T-helper 17 cell (primary cell): Measurements from ENCODE around the gene SRSF5. TPM values are rescaled to one million over a fixed set of nuclear protein-coding genes. Genes with fewer than 3 reads are reported as not detected.
"Not testable (repeated sequence)": the region's sequence is repeated elsewhere in the genome, so short reads cannot be mapped to it uniquely, and the experiment has no call there.

Experiments used
- ATAC-seq: fragments of 150-1000 bp; cut with Tn5 transposase; 2 replicates; pipeline ENCODE4 v1.10.0; 2021; ENCODE audit warnings: mild to moderate bottlenecking, moderate library complexity
- DNase-seq, 3 donors: peaks; one replicate each; pipeline versions ENCODE4 v3.0.0 to v3.0.0-alpha.2; 2020 to 2021
- H3K9me3 ChIP-seq: one replicate; pipeline ENCODE4 v1.7.0; 2013; ENCODE audit warnings: low read length, mild to moderate bottlenecking; ENCODE audit not compliant: control insufficient read depth, poor library complexity, severe bottlenecking
- H3K27ac Mint-ChIP-seq: one replicate; pipeline ENCODE4 v1.8.0; 2022; ENCODE audit warnings: mild to moderate bottlenecking, moderate library complexity, mixed read lengths
- H3K27me3 Mint-ChIP-seq: one replicate; pipeline ENCODE4 v1.8.0; 2022; ENCODE audit warnings: mixed read lengths
- H3K36me3 Mint-ChIP-seq: one replicate; pipeline ENCODE4 v1.8.0; 2022; ENCODE audit warnings: low read depth, mixed read lengths
- H3K4me1 Mint-ChIP-seq: one replicate; pipeline ENCODE4 v1.8.0; 2022; ENCODE audit warnings: mild to moderate bottlenecking, mixed read lengths
- H3K4me3 Mint-ChIP-seq: one replicate; pipeline ENCODE4 v1.8.0; 2022; ENCODE audit warnings: mild to moderate bottlenecking, moderate library complexity, mixed read lengths
- total RNA-seq, 4 donors: library from RNA in 2 of 4; stranded (reverse) in 2 of 4; gene quantifications; one replicate each; pipeline ENCODE4 v1.2.3 and lab custom pipeline; 2022 to 2026

The SRSF5 gene
- total RNA-seq, 2 donors from 2014 or later: 1,334 to 1,459 TPM

GRCh38 chr14:69797573-69798338, 30.8 kb downstream of the SRSF5 start:
- H3K4me1 Mint-ChIP-seq: peaks cover 3% of the 10 kb centered on the region
- peaks cover 37% of the 10 kb centered on the region for H3K27me3 Mint-ChIP-seq
- no peak for ATAC-seq
- no peak overlapping the region for H3K4me3 Mint-ChIP-seq
- no peak for DNase-seq
- no peaks in the 10 kb centered on the region for H3K9me3 ChIP-seq
- no peak overlapping the region for H3K27ac Mint-ChIP-seq
- H3K36me3 Mint-ChIP-seq: peaks cover 13% of the 10 kb centered on the region

DNA sequence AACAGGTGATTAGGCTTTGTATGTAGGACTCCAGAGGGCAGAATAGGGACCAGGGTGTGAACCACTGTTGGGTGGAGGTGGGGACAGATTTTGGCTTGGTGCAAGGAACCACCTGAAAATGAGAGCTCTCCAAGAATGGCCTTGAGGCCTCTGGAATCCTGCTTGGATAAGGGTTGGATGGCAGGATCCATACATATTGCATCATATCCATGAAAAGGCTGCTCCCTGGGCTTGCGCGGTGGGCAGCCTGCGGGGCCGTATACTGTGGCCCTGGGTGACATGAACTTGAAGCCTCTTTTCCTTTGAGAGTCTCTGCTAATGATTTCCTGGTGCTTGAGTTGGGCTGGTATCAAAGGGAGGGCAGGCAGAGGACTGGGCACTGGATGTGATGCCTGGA, 31.4 kb downstream of the SRSF5 start:
- Mint-ChIP-seq H3K27ac (no peak overlapping the region), H3K4me1 (peaks cover 3% of the 10 kb centered on the region), H3K4me3 (no peak overlapping the region), H3K27me3 (peaks cover 43% of the 10 kb centered on the region), H3K36me3 (peaks cover 13% of the 10 kb centered on the region)
- H3K9me3 ChIP-seq: no peaks in the 10 kb centered on the region
- DNase-seq (no peak), ATAC-seq (no peak)

- ATAC-seq: no peak
- Mint-ChIP-seq H3K36me3 (peaks cover 6% of the 10 kb centered on the region), H3K4me3 (no peak overlapping the region), H3K27me3 (peaks cover 40% of the 10 kb centered on the region), H3K27ac (no peak overlapping the region), H3K4me1 (peaks cover 2% of the 10 kb centered on the region)
- no peak for DNase-seq
- no peaks in the 10 kb centered on the region for H3K9me3 ChIP-seq
Observed at GRCh38 chr14:69803753-69804152, 36.8 kb downstream of the SRSF5 start.

DNA sequence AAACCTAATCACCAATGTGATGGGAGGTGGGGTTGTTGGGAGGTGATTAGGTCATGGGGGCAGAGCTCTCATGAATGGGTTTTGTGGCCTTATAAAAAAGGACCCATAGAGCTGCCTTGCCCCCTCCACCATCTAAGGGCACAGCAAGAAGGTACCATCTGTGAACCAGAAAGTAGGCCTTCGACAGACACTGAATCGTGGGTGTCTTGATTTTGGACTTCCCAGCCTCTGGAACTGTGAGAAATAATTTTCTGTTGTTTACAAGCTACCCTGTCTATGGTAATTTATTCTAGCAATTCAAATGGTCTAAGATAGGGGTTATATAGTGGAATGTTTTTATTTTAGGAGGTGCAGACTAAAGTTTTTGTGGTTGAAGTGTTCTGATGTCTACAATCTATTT, 38.0 kb downstream of the SRSF5 start:
- no peak for ATAC-seq

DNA sequence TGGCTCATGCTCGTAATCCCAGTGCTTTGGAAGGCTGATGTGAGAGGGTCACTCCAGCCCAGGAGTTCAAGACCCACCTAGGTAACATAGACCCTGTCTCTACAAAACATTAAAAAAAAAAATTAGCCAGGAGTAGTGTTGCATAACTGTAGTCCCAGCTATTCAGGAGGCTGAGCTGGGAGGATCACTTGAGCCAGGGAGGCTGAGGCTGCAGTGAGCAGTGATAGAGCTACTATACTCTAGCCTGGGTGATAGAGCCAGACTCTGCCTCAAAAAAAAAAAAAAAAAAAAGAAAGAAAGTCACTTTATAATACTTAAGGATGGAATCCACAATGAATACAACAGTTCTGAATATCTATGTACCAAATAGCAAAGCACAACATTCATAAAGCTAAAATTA, 40.2 kb downstream of the SRSF5 start:
- peaks cover 2% of the 10 kb centered on the region for H3K4me1 Mint-ChIP-seq
- no peak overlapping the region for H3K27ac Mint-ChIP-seq
- no peak for ATAC-seq
- H3K4me3 Mint-ChIP-seq: no peak overlapping the region
- no peaks in the 10 kb centered on the region for H3K9me3 ChIP-seq
- peaks cover 39% of the 10 kb centered on the region for H3K27me3 Mint-ChIP-seq
- H3K36me3 Mint-ChIP-seq: no peaks in the 10 kb centered on the region
- DNase-seq: no peak

More for the DNA sequence above, 38.0 kb downstream of the SRSF5 start:
- H3K4me1 Mint-ChIP-seq: peaks cover 2% of the 10 kb centered on the region
- H3K4me3 Mint-ChIP-seq: no peak overlapping the region
- DNase-seq: no peak
- peaks cover 38% of the 10 kb centered on the region for H3K27me3 Mint-ChIP-seq
- no peak overlapping the region for H3K27ac Mint-ChIP-seq
- peaks cover 3% of the 10 kb centered on the region for H3K36me3 Mint-ChIP-seq
- no peaks in the 10 kb centered on the region for H3K9me3 ChIP-seq

DNA sequence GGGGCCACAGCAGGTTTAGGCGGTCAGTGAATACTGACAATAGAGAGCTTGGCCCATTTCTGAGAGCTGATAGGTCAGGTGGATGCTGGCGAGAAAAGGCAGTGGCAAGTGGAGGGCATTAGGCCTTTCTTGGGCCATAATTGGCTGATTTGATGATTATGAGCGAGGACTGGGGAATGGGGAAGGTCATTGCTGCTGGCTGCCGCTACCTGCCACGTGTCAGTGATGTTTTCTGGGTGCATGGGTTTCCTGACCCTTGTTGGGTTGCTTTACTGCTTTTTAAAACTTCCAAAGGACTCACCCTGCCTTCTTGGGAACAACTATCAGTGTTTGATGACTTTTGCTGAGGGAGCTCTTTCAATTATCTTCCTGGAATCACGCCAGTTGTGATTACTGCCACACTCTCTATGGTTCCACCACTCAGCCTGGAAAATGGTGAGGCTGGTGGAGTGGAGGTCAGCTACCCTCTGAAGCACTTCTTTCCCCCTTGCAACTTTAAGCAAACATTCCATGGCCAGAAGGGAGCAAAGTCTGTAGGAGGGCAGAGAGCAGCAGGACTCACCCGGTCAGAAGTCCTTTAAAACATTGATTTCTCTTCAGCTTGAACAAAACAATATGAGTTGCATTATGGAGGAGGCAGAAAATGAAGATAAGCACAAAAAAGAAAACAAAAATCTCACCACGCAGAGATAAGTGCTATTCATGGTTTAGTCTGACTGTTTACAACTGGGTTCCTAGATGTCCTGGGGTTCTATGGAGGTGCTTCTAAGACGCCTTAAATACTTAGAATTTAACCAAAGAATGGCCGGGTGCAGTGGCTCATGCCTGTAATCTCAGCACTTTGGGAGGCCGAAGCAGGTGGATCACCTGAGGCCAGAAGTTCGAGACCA, 42.2 kb downstream of the SRSF5 start:
- Mint-ChIP-seq H3K4me1 (peaks cover 2% of the 10 kb centered on the region), H3K27ac (no peak overlapping the region), H3K4me3 (no peak overlapping the region), H3K36me3 (no peaks in the 10 kb centered on the region), H3K27me3 (peaks cover 44% of the 10 kb centered on the region)
- ATAC-seq (no peak), DNase-seq (no peak)
- H3K9me3 ChIP-seq: no peaks in the 10 kb centered on the region

DNA sequence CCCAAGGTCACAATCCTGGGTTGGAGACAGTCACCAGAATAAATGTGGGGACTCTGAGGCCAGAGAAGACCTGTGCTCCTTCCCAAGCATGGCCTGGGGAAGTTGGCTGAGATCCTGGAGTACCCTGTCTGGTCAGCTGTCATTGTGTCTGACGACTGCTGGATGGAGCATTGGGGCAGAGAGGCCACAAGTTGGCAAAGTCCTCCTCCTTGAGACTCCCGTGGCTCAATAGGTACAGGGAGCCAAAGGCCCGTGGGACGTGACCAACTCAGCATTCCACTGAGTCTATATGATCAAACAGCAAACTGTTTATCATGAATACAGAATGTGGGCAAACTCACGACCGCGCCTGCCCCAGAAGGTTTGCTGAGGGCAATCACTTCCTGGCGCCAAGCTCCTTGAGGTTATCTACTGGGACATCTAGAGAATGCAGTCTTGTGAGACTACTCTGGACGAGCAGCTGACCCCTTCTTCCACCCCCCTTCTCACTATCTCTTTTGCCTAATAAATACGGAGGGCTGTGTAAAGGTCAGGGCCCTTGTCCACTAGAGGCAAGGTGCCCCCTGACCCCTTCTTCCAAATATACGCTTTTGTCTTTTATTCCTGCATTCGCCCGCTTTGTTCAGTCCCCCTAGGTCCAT, 44.4 kb downstream of the SRSF5 start:
- no peaks in the 10 kb centered on the region for H3K9me3 ChIP-seq
- peak overlapping the region; percentile 3 for H3K27ac Mint-ChIP-seq
- H3K4me1 Mint-ChIP-seq: no peaks in the 10 kb centered on the region
- H3K36me3 Mint-ChIP-seq: no peaks in the 10 kb centered on the region
- H3K4me3 Mint-ChIP-seq: no peak overlapping the region
- peaks cover 33% of the 10 kb centered on the region for H3K27me3 Mint-ChIP-seq
- no peak for DNase-seq
- ATAC-seq: no peak

- H3K27me3 Mint-ChIP-seq: peaks cover 33% of the 10 kb centered on the region
- ATAC-seq (no peak), DNase-seq (no peak)
- no peaks in the 10 kb centered on the region for H3K4me1 Mint-ChIP-seq
- H3K36me3 Mint-ChIP-seq: no peaks in the 10 kb centered on the region
- no peak overlapping the region for H3K4me3 Mint-ChIP-seq
- H3K9me3 ChIP-seq: no peaks in the 10 kb centered on the region
- H3K27ac Mint-ChIP-seq: no peak overlapping the region
Observed at GRCh38 chr14:69811868-69812252, 44.9 kb downstream of the SRSF5 start.

DNA sequence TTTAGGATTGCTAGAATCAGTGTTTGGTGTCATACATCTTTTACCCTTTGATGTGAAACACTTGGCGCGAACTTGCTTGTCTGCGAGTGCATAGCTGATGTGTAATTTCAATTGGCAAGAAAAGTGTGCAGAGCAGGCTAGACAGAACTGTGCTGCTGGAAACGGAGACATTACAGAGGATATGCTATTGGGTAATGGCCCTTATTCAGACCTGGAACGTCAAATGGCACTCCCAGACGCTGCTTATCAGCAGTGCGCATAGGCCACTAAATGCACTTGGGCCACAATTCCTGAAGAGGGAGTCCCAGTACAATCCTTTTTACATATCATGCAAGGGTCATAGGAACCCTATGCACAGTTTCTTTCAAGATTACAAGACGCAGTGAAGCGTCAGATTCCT, 45.8 kb downstream of the SRSF5 start:
- Mint-ChIP-seq H3K27ac (no peak overlapping the region), H3K27me3 (peaks cover 33% of the 10 kb centered on the region), H3K36me3 (no peaks in the 10 kb centered on the region), H3K4me3 (no peak overlapping the region), H3K4me1 (no peaks in the 10 kb centered on the region)
- H3K9me3 ChIP-seq: no peaks in the 10 kb centered on the region
- ATAC-seq: no peak
- no peak for DNase-seq

- not testable (repeated sequence) for H3K4me1 Mint-ChIP-seq, H3K9me3 ChIP-seq, H3K36me3 Mint-ChIP-seq, H3K4me3 Mint-ChIP-seq, ATAC-seq, DNase-seq, H3K27ac Mint-ChIP-seq
- peaks cover 33% of the 10 kb centered on the region for H3K27me3 Mint-ChIP-seq
Observed at GRCh38 chr14:69813346-69813745, 46.4 kb downstream of the SRSF5 start.

- peaks cover 2% of the 10 kb centered on the region for H3K4me1 Mint-ChIP-seq
- no peak overlapping the region for H3K27ac Mint-ChIP-seq
- peaks cover 38% of the 10 kb centered on the region for H3K27me3 Mint-ChIP-seq
- no peaks in the 10 kb centered on the region for H3K9me3 ChIP-seq
- DNase-seq: no peak
- H3K36me3 Mint-ChIP-seq: no peaks in the 10 kb centered on the region
- no peak overlapping the region for H3K4me3 Mint-ChIP-seq
- ATAC-seq: no peak
Observed at GRCh38 chr14:69814397-69814796, 47.5 kb downstream of the SRSF5 start.

DNA sequence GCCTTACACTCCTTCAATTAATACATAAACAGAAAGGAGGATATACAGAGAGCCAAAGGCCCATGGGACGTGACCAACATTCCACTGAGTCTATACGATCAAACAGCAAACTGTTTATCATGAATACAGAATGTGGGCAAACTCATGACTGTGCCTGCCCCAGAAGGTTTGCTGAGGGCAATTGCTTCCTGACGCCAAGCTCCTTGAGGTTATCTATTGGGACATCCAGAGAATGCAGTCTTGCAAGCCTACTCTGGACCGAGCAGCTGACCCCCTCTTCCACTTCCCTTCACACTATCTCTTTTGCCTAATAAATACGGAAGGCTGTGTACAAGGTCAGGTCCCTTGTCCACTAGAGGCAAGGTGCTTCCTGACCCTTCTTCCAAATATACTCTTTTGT, 48.6 kb downstream of the SRSF5 start:
- Mint-ChIP-seq H3K36me3 (no peaks in the 10 kb centered on the region), H3K4me1 (peaks cover 2% of the 10 kb centered on the region), H3K27me3 (peaks cover 39% of the 10 kb centered on the region), H3K4me3 (no peak overlapping the region), H3K27ac (no peak overlapping the region)
- H3K9me3 ChIP-seq: no peaks in the 10 kb centered on the region
- DNase-seq (no peak), ATAC-seq (no peak)

GRCh38 chr14:69816216-69816615, 49.3 kb downstream of the SRSF5 start:
- DNase-seq: no peak
- H3K4me1 Mint-ChIP-seq: peaks cover 2% of the 10 kb centered on the region
- H3K27me3 Mint-ChIP-seq: peaks cover 35% of the 10 kb centered on the region
- no peak overlapping the region for H3K4me3 Mint-ChIP-seq
- no peak for ATAC-seq
- H3K9me3 ChIP-seq: no peaks in the 10 kb centered on the region
- H3K36me3 Mint-ChIP-seq: no peaks in the 10 kb centered on the region
- H3K27ac Mint-ChIP-seq: no peak overlapping the region
